Lung (tissue), 12 donors: ENCODE results near the gene AGL. TPM values are rescaled to one million over a fixed set of nuclear protein-coding genes. Genes with fewer than 3 reads are reported as not detected.
"Not testable (repeated sequence)": the region's sequence is repeated elsewhere in the genome, so short reads cannot be mapped to it uniquely, and the experiment has no call there.

Experiments used
- ATAC-seq: fragments of 200-7000 bp; cut with Tn5 transposase; one replicate; pipeline ENCODE4 v1.9.1; 2020; ENCODE audit warnings: moderate number of reproducible peaks; ENCODE audit not compliant: insufficient read depth, low FRiP score
- DNase-seq, 3 donors: peaks; one replicate each; pipeline ENCODE4 v3.0.0-alpha.2; 2013 to 2017
- H3K27ac ChIP-seq, 2 donors: one replicate each; pipeline ENCODE4 v1.5.1; 2013; ENCODE audit warnings: mild to moderate bottlenecking in 2 of 2, moderate library complexity in 2 of 2, control low read depth in 1 of 2, inconsistent platforms in 1 of 2, low read depth in 1 of 2, low read length in 1 of 2
- H3K27me3 ChIP-seq, 3 donors: one replicate each; pipeline ENCODE4 v1.5.1; 2013; ENCODE audit warnings: low read length in 2 of 3; ENCODE audit not compliant: control insufficient read depth in 3 of 3, insufficient read depth in 3 of 3
- H3K36me3 ChIP-seq, 4 donors: one replicate each; pipeline ENCODE4 v1.5.1; 2013; ENCODE audit warnings: low read length in 4 of 4, mild to moderate bottlenecking in 1 of 4, moderate library complexity in 1 of 4; ENCODE audit not compliant: control insufficient read depth in 4 of 4, insufficient read depth in 4 of 4
- H3K4me1 ChIP-seq, 5 donors: one replicate each; pipeline ENCODE4 v1.5.1; 2013; ENCODE audit warnings: low read length in 5 of 5, mild to moderate bottlenecking in 2 of 5, moderate library complexity in 1 of 5; ENCODE audit not compliant: control insufficient read depth in 5 of 5, insufficient read depth in 5 of 5
- H3K4me3 ChIP-seq: one replicate; pipeline ENCODE4 v1.5.1; 2013; ENCODE audit warnings: mild to moderate bottlenecking, control low read depth, moderate library complexity
- H3K9ac ChIP-seq, 2 donors: one replicate each; pipeline ENCODE4 v1.5.1; 2013; ENCODE audit warnings: low read length in 2 of 2, control low read depth in 1 of 2; ENCODE audit not compliant: insufficient read depth in 1 of 2
- H3K9me3 ChIP-seq, 4 donors: one replicate each; pipeline ENCODE4 v1.5.1; 2013; ENCODE audit warnings: low read length in 3 of 4, mild to moderate bottlenecking in 1 of 4, moderate library complexity in 1 of 4; ENCODE audit not compliant: control insufficient read depth in 4 of 4, insufficient read depth in 3 of 4
- CTCF ChIP-seq: IDR thresholded peaks from 2 replicates; pipeline ENCODE4 v1.5.1; 2012; ENCODE audit warnings: mild to moderate bottlenecking; ENCODE audit errors: control extremely low read depth, extremely low read depth
- WGBS, 2 donors: extraction: QIAGEN DNeasy Blood & Tissue Kit; methylation state at CpG; one replicate each; pipeline ENCODE4 v1.1.7; 2013; 5-methylcytosine and 5-hydroxymethylcytosine counted together
- polyA plus RNA-seq, 2 donors: library from polyadenylated mRNA; stranded (reverse); fragments of 200-250 nt; gene quantifications; one replicate each; pipeline ENCODE4 v1.2.1, GENCODE V29; 2013
- total RNA-seq, 2 donors: library from RNA; depleted of rRNA in 1 of 2; stranded (reverse); fragments of >200 nt in 1 of 2; gene quantifications; one replicate each; pipeline ENCODE4 v1.2.1, GENCODE V29; 2014 to 2021
- donor health status: control.
- donor health status: control.
- donor health status: Bipolar disorder and iron deficiency.
- donor health status: healthy.
- donor health status: DM: yes; HTN: yes; CAD: no.

AGL gene
- total and polyA plus RNA-seq, 4 donors: 4.3 to 24.0 (median 11.1) TPM

GRCh38 chr1:99955375-99955774 lies 105.2 kb downstream of the AGL start:
- Histone ChIP-seq H3K36me3 (no peaks in the 10 kb centered on the region), H3K27me3 (no peaks in the 10 kb centered on the region), H3K4me1 (no peaks in the 10 kb centered on the region), H3K27ac (no peak overlapping the region), H3K9ac (no peak overlapping the region), H3K9me3 (no peaks in the 10 kb centered on the region), H3K4me3 (no peak overlapping the region)
- no peak for TF ChIP-seq CTCF
- no peak for ATAC-seq
- no peak for DNase-seq
- 88 to 94% methylated on average over 3 of the region's 3 CpGs for WGBS, 2 donors

DNA sequence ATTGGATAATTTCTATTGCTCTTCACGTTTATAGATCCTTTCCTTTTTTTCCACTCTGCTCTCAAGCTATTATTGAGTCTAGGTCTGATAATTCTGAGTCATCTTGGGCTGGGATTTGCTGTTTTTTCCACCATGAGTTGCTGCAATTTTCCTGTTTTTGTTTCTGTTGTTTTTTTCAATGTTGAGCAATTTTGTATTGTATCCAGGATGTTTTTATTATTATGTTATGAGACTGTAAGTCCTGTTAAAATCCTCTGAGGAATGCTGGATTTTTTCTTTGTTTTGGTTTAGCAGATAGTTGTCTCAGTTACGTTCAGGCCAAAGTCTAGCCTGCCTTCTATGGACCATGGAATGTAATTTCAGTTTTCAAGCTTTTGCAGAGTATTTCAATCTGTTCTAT lies 106.6 kb downstream of the AGL start:
- Histone ChIP-seq H3K9ac (no peak overlapping the region), H3K27ac (no peak overlapping the region), H3K4me1 (no peaks in the 10 kb centered on the region), H3K9me3 (no peaks in the 10 kb centered on the region), H3K4me3 (no peak overlapping the region), H3K27me3 (no peaks in the 10 kb centered on the region), H3K36me3 (no peaks in the 10 kb centered on the region)
- TF ChIP-seq CTCF: no peak
- WGBS, 2 donors: 63 to 85% methylated on average over 2 of the region's 2 CpGs
- DNase-seq (no peak), ATAC-seq (no peak)

GRCh38 chr1:99957818-99958217 lies 107.7 kb downstream of the AGL start:
- WGBS, 2 donors: 93 to 97% methylated on average over 1 of the region's 1 CpG
- no peaks in the 10 kb centered on the region for H3K27me3 ChIP-seq
- H3K9me3 ChIP-seq: no peaks in the 10 kb centered on the region
- no peak overlapping the region for H3K4me3 ChIP-seq
- H3K27ac ChIP-seq: no peak overlapping the region
- no peaks in the 10 kb centered on the region for H3K4me1 ChIP-seq
- no peak overlapping the region for H3K9ac ChIP-seq
- DNase-seq (no peak), ATAC-seq (no peak)
- H3K36me3 ChIP-seq: no peaks in the 10 kb centered on the region
- TF ChIP-seq CTCF: no peak

GRCh38 chr1:99959189-99959705 lies 109.1 kb downstream of the AGL start:
- not testable (repeated sequence) for H3K27ac ChIP-seq, H3K4me3 ChIP-seq, H3K9ac ChIP-seq, H3K27me3 ChIP-seq, DNase-seq, ATAC-seq, H3K9me3 ChIP-seq, H3K4me1 ChIP-seq, H3K36me3 ChIP-seq
- WGBS, 2 donors: 58 to 66% methylated on average over 7 of the region's 7 CpGs

DNA sequence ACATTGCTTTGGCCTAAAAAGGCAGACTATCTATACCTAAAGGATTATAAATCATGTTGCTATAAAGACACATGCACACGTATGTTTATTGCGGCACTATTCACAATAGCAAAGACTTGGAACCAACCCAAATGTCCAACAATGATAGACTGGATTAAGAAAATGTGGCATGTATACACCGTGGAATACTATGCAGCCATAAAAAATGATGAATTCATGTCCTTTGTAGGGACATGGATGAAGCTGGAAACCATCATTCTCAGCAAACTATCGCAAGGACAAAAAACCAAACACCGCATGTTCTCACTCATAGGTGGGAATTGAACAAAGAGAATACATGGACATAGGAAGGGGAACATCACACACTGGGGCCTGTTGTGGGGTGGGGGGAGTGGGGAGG lies 110.1 kb downstream of the AGL start:
- ATAC-seq, H3K9ac ChIP-seq, H3K36me3 ChIP-seq, DNase-seq, H3K9me3 ChIP-seq, H3K4me1 ChIP-seq, H3K27me3 ChIP-seq, H3K27ac ChIP-seq, H3K4me3 ChIP-seq: not testable (repeated sequence)
- WGBS, 2 donors: 95 to 97% methylated on average over 3 to 5 of the region's 5 CpGs
